ENCODE data around the gene GRXCR1.

- TF ChIP-seq CTCF (IDR thresholded peaks at IDR 0.05 in 4 of 5, conservative IDR thresholded peaks at IDR 0.05 in 1 of 5): no peak
- TF ChIP-seq POLR2A (IDR thresholded peaks at IDR 0.05): no peak
These were observed 12.5 kb downstream of the GRXCR1 start for GRCh38 chr4:42904986-42905385.
